SK-N-SH treated with all-trans-retinoic acid at 6 μM for 48 hours (cell line): Measurements from ENCODE around the gene NFIB.

Experiments
- TOX ChIP-seq: fragments of 250-450 bp; sonication (Bioruptor Pico); IDR thresholded peaks from 2 replicates; pipeline ENCODE4 v1.8.0; 2021; ENCODE audit warnings: mild to moderate bottlenecking, moderate library complexity, borderline replicate concordance
- TF ChIP-seq, protein P1 (sequence below): fragments of 250-450 bp; sonication (Bioruptor Pico); IDR thresholded peaks from 2 replicates; pipeline ENCODE4 v1.5.1; 2021; ENCODE audit warnings: mild to moderate bottlenecking, moderate library complexity
- TF ChIP-seq, protein P2 (sequence below): fragments of 250-450 bp; sonication (Bioruptor Pico); IDR thresholded peaks from 2 replicates; pipeline ENCODE4 v1.5.1; 2020; ENCODE audit warnings: low read depth, mild to moderate bottlenecking, moderate library complexity

- TF ChIP-seq, protein P1, sequence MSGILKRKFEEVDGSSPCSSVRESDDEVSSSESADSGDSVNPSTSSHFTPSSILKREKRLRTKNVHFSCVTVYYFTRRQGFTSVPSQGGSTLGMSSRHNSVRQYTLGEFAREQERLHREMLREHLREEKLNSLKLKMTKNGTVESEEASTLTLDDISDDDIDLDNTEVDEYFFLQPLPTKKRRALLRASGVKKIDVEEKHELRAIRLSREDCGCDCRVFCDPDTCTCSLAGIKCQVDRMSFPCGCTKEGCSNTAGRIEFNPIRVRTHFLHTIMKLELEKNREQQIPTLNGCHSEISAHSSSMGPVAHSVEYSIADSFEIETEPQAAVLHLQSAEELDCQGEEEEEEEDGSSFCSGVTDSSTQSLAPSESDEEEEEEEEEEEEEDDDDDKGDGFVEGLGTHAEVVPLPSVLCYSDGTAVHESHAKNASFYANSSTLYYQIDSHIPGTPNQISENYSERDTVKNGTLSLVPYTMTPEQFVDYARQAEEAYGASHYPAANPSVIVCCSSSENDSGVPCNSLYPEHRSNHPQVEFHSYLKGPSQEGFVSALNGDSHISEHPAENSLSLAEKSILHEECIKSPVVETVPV: no peak
- TF ChIP-seq, protein P2, sequence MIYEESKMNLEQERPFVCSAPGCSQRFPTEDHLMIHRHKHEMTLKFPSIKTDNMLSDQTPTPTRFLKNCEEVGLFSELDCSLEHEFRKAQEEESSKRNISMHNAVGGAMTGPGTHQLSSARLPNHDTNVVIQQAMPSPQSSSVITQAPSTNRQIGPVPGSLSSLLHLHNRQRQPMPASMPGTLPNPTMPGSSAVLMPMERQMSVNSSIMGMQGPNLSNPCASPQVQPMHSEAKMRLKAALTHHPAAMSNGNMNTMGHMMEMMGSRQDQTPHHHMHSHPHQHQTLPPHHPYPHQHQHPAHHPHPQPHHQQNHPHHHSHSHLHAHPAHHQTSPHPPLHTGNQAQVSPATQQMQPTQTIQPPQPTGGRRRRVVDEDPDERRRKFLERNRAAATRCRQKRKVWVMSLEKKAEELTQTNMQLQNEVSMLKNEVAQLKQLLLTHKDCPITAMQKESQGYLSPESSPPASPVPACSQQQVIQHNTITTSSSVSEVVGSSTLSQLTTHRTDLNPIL (CRISPR knock-in tag): no peak
- TF ChIP-seq TOX (CRISPR knock-in tag): no peak
These were observed 229.1 kb downstream of the NFIB start for GRCh38 chr9:14084867-14085266.
